Stomach smooth muscle (tissue), 2 donors: ENCODE data around the gene GAA.

Experiments used
- H3K27ac ChIP-seq: one replicate; pipeline ENCODE4 v1.7.0; 2013; ENCODE audit warnings: mild to moderate bottlenecking, low read length, inconsistent platforms
- H3K27me3 ChIP-seq, 2 donors: one replicate each; pipeline ENCODE4 v1.7.0; 2013; ENCODE audit warnings: low read length in 2 of 2; ENCODE audit not compliant: insufficient read depth in 2 of 2, control insufficient read depth in 1 of 2
- H3K36me3 ChIP-seq, 2 donors: one replicate each; pipeline ENCODE4 v1.7.0; 2013; ENCODE audit warnings: low read length in 2 of 2; ENCODE audit not compliant: control insufficient read depth in 2 of 2, insufficient read depth in 2 of 2
- H3K4me1 ChIP-seq: one replicate; pipeline ENCODE4 v1.7.0; 2013; ENCODE audit warnings: low read length; ENCODE audit not compliant: control insufficient read depth, insufficient read depth
- H3K4me3 ChIP-seq, 2 donors: one replicate each; pipeline ENCODE4 v1.7.0; 2013; ENCODE audit warnings: low read length in 2 of 2
- H3K9ac ChIP-seq, 2 donors: one replicate each; pipeline ENCODE4 v1.7.0; 2013; ENCODE audit warnings: low read length in 2 of 2, mild to moderate bottlenecking in 1 of 2
- H3K9me3 ChIP-seq, 2 donors: one replicate each; pipeline ENCODE4 v1.7.0; 2013; ENCODE audit warnings: low read length in 2 of 2; ENCODE audit not compliant: control insufficient read depth in 2 of 2
- donor health status: healthy.
- donor health status: Pancreatic carcinoma.

The GAA gene

GRCh38 chr17:80104956-80105375, 3.6 kb downstream of the GAA start:
- no peak overlapping the region for H3K4me3 ChIP-seq
- no peak overlapping the region for H3K27ac ChIP-seq
- peaks cover 21% of the 10 kb centered on the region for H3K4me1 ChIP-seq
- no peaks in the 10 kb centered on the region for H3K27me3 ChIP-seq
- no peaks in the 10 kb centered on the region for H3K9me3 ChIP-seq
- H3K36me3 ChIP-seq = peaks cover 0 to 4% of the 10 kb centered on the region in 2 donors
- H3K9ac ChIP-seq = no peak overlapping the region

GRCh38 chr17:80105762-80106161, 4.4 kb downstream of the GAA start:
- Histone ChIP-seq H3K9ac (no peak overlapping the region), H3K4me3 (no peak overlapping the region), H3K9me3 (no peaks in the 10 kb centered on the region), H3K27me3 (no peaks in the 10 kb centered on the region), H3K4me1 (peaks cover 17% of the 10 kb centered on the region), H3K36me3 (peaks cover 0 to 4% of the 10 kb centered on the region in 2 donors), H3K27ac (no peak overlapping the region)

- Histone ChIP-seq H3K9ac (no peak overlapping the region), H3K4me1 (peaks cover 13% of the 10 kb centered on the region), H3K9me3 (no peaks in the 10 kb centered on the region), H3K27me3 (no peaks in the 10 kb centered on the region), H3K36me3 (peaks cover 0 to 4% of the 10 kb centered on the region in 2 donors), H3K27ac (no peak overlapping the region), H3K4me3 (no peak overlapping the region)
Observed at GRCh38 chr17:80106176-80106575, 4.8 kb downstream of the GAA start.

DNA sequence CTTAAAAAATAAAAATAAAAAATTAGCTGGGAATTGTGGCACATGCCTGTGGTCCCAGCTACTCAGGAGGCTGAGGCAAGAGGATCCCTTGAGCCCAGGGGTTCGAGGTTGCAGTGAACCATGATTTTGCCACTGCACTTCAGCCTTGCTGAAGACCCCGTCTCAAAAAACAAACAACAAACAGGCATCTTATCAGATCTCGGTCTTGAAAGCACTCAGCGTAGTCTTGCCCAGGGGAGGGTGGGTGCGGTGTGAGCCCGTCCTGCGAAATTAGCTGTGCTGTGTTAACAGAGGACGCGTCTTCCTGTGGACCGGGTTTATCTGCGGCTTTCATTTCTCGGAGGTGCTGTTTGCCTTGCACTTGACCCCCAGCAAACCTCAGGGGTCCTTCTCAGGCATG, 5.4 kb downstream of the GAA start:
- peaks cover 11% of the 10 kb centered on the region for H3K4me1 ChIP-seq
- peaks cover 0 to 4% of the 10 kb centered on the region in 2 donors for H3K36me3 ChIP-seq
- H3K9me3 ChIP-seq = no peaks in the 10 kb centered on the region
- H3K27me3 ChIP-seq = no peaks in the 10 kb centered on the region
- H3K27ac ChIP-seq = no peak overlapping the region
- H3K9ac ChIP-seq = no peak overlapping the region
- H3K4me3 ChIP-seq = no peak overlapping the region

GRCh38 chr17:80107231-80108021, 6.0 kb downstream of the GAA start:
- Histone ChIP-seq H3K27ac (no peak overlapping the region), H3K9ac (no peak overlapping the region), H3K4me3 (no peak overlapping the region), H3K4me1 (peaks cover 4% of the 10 kb centered on the region), H3K27me3 (no peaks in the 10 kb centered on the region), H3K9me3 (no peaks in the 10 kb centered on the region), H3K36me3 (peaks cover 0 to 4% of the 10 kb centered on the region in 2 donors)

DNA sequence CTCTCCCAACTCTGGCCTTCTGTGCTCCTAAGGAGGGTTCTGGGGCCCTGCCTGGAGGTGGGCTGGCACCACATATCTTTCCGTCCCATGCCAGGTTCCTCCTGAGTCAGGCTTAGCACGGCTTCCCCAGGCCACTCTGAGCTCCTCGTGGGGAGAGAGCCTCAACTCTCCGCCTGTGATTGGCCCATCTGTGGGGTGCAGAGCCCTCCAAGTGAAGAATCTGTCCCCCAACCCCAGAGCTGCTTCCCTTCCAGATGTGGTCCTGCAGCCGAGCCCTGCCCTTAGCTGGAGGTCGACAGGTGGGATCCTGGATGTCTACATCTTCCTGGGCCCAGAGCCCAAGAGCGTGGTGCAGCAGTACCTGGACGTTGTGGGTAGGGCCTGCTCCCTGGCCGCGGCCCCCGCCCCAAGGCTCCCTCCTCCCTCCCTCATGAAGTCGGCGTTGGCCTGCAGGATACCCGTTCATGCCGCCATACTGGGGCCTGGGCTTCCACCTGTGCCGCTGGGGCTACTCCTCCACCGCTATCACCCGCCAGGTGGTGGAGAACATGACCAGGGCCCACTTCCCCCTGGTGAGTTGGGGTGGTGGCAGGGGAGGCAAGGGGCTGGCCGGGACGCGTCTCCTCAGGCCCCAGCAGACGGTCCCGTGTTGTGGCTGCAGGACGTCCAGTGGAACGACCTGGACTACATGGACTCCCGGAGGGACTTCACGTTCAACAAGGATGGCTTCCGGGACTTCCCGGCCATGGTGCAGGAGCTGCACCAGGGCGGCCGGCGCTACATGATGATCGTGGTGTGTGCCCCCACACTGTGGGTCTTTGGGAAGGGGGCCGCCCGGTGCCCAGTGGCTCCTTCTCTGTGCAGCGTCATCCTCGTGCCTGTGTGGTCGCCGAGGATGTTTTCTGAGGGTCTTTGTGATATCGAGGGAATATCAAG, 6.9 kb downstream of the GAA start:
- Histone ChIP-seq H3K27me3 (no peaks in the 10 kb centered on the region), H3K27ac (no peak overlapping the region), H3K9ac (no peak overlapping the region), H3K36me3 (peaks cover 0 to 4% of the 10 kb centered on the region in 2 donors), H3K4me1 (peaks cover 2% of the 10 kb centered on the region), H3K9me3 (no peaks in the 10 kb centered on the region), H3K4me3 (no peak overlapping the region)

- H3K4me3 ChIP-seq = no peak overlapping the region
- H3K36me3 ChIP-seq = peaks cover 0 to 4% of the 10 kb centered on the region in 2 donors
- no peaks in the 10 kb centered on the region for H3K9me3 ChIP-seq
- no peaks in the 10 kb centered on the region for H3K27me3 ChIP-seq
- peaks cover 2% of the 10 kb centered on the region for H3K4me1 ChIP-seq
- H3K27ac ChIP-seq = no peak overlapping the region
- H3K9ac ChIP-seq = no peak overlapping the region
Observed at GRCh38 chr17:80109066-80109660, 7.8 kb downstream of the GAA start.

DNA sequence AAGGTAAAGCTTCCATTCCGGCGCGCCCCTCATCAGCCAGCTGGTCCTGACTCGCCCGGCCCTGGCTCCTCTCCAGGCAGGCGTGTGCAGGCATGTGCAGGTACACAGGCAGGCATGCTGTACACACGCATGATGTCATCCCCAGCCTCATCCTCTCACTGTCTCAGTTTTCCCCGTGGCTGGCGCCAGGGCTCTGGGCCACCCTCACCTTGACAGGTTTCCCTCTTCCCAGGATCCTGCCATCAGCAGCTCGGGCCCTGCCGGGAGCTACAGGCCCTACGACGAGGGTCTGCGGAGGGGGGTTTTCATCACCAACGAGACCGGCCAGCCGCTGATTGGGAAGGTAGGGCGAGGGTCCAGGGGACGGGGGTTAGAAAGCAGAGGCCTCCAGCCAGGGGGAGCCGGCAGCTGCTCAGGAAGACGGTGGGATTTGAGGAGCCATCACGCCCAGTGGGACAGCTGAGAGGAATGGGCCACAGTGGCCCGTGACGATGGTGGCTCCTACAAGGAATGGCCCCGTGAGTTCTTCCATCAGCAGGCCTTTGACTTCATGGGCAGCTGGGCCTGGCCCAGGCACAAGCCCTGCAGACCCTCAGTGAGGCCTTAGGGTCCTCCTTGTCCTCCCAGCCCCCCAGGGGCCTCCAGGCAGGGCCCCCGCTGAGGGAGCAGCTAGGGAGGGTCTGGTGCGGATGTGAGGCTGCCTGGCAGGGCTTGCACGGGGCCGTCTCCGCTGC, 8.5 kb downstream of the GAA start:
- H3K4me1 ChIP-seq = peaks cover 2% of the 10 kb centered on the region
- peaks cover 0 to 4% of the 10 kb centered on the region in 2 donors for H3K36me3 ChIP-seq
- H3K27me3 ChIP-seq = no peaks in the 10 kb centered on the region
- H3K27ac ChIP-seq = no peak overlapping the region
- no peaks in the 10 kb centered on the region for H3K9me3 ChIP-seq
- no peak overlapping the region for H3K9ac ChIP-seq
- H3K4me3 ChIP-seq = no peak overlapping the region

DNA sequence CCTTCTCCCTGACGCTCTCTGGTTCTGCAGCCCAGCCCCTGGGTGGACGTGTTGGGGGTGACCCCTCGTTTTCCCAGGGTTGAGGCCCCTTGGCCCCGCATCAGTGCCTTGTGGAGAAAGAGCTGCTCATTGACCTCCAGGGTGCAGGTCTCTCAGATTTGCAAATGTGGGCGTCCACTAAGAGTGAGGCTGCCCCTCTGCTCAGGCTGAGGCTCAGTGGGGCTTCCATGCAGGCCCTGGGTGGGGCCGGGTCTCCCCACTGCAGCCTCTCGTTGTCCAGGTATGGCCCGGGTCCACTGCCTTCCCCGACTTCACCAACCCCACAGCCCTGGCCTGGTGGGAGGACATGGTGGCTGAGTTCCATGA, 9.0 kb downstream of the GAA start:
- Histone ChIP-seq H3K9ac (no peak overlapping the region), H3K36me3 (peaks cover 0 to 4% of the 10 kb centered on the region in 2 donors), H3K4me3 (no peak overlapping the region)

More for the DNA sequence above, 9.0 kb downstream of the GAA start:
- Histone ChIP-seq H3K4me1 (peaks cover 2% of the 10 kb centered on the region), H3K9me3 (no peaks in the 10 kb centered on the region), H3K27me3 (no peaks in the 10 kb centered on the region), H3K27ac (no peak overlapping the region)
